Cardiac fibroblast (primary cell): ENCODE data around the gene RNF130.

Experiments
- DNase-seq, 2 donors: peaks; one replicate each; pipeline versions ENCODE4 v3.0.0 to v3.0.0-alpha.2; 2010; ENCODE audit warnings: low read depth in 2 of 2
- H3K4me3 ChIP-seq, 2 donors: replicated peaks in 1 of 2; 1 replicate in 1 of 2; 2 replicates in 1 of 2; pipeline ENCODE4 v1.5.1; 2011; ENCODE audit warnings: low read depth in 2 of 2, low read length in 2 of 2, mild to moderate bottlenecking in 2 of 2, moderate library complexity in 1 of 2
- CTCF ChIP-seq: IDR thresholded peaks from one replicate; pipeline ENCODE4 v1.5.1; 2011; ENCODE audit warnings: low read depth, mild to moderate bottlenecking, low read length, inconsistent platforms

The RNF130 gene

GRCh38 chr5:180071531-180072255, at the start of gene RNF130:
TSS of gene RNF130 (minus strand) at chr5:180071759. CDS start at chr5:180071702, 57 bp downstream.
- H3K4me3 ChIP-seq = peak within 1 kb of the TSS; percentile 63 to 74
- peak; percentile 93 to 96 for DNase-seq
- no peak for TF ChIP-seq CTCF

- no peak overlapping the region for H3K4me3 ChIP-seq
- DNase-seq = no peak
- no peak for TF ChIP-seq CTCF
These were observed 48.9 kb upstream of the RNF130 start for GRCh38 chr5:180120237-180121101.

DNA sequence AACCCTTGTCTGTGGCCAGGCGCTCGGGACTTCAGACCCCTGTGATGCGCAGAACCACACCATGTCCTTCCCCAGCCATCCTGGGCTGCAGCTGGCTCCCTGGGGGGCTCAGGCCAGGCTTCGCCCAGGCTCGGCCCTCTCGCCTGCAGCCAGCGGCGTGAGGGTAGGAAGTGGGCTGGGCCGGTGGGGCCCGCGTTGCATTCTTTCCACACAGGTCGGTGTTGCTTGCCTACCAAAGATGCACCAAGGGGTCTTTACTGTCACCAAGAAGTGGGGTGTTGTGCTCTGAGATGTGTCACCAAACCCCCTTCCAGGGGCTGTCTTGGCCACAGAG, 48.3 kb upstream of the RNF130 start:
- no peak for TF ChIP-seq CTCF
- no peak for DNase-seq
- H3K4me3 ChIP-seq = no peak overlapping the region

DNA sequence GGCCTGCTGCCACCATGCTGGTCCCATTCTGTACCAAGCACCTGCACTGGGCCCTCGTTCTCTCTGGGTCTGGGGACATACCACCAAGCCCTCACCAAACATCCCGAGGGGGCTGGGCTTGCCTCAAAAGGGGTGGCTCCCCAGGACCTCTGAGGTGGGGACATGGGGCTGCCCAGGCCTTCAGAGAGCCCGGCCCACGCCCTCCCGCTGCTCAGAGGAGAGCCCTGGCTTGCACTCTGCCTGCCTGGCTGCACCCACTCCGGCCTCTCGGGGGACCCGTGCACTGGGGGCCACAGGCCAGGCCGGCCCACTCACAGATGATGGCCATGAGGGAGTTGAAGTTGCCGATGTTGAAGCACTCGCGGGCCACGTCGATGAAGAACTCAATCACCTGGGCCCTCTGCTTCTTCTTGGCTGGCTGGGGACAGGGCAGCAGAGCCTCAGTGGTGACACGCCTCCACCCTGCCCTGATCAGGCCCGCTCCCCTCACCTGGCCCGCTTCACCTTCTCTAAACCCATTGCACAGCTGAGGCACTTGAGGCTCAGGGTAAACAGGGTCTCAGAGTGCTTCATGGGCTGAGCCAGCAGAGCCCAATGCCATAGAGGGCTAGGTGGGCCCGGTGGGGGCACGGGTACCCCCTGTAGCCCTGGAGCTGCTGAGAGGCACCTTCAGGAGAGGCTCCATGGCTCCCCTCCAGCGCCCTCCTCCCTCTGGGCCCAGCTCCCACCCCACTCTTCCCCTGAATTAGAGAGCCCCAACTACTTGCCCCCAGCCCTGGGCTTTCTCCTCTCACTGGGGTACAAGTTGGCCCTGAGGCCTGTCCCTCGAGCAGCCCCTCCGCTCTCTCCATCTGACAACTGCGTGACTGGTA, 47.7 kb upstream of the RNF130 start:
- TF ChIP-seq CTCF = no peak
- DNase-seq = no peak
- H3K4me3 ChIP-seq = no peak overlapping the region

GRCh38 chr5:180118391-180118791, 46.8 kb upstream of the RNF130 start:
- TF ChIP-seq CTCF = no peak
- no peak overlapping the region for H3K4me3 ChIP-seq
- DNase-seq = no peak

GRCh38 chr5:180117000-180117725, 45.6 kb upstream of the RNF130 start:
- H3K4me3 ChIP-seq = no peak overlapping the region
- DNase-seq = no peak
- TF ChIP-seq CTCF = no peak
